HEK293T (cell line): ENCODE measurements around the gene TPCN1.

Source experiments
- CTCF ChIA-PET: fragments of 350-600 bp; formaldehyde crosslinking; extraction: SDS; loops from one replicate; lab custom pipeline; 2021; ENCODE audit warnings: antibody characterized with exemption, inconsistent platforms; lab: Yijun Ruan, JAX
- POLR2A ChIA-PET: fragments of 350-600 bp; formaldehyde crosslinking; extraction: SDS; loops from one replicate; lab custom pipeline; 2020; ENCODE audit warnings: antibody characterized with exemption, inconsistent platforms; lab: Yijun Ruan, JAX
- DNase-seq: peaks from one replicate; pipeline ENCODE4 v3.0.0; 2012; ENCODE audit warnings: mixed read lengths; ENCODE audit errors: extremely low spot score
- ARNT ChIP-seq: fragments of 450-650 bp; IDR thresholded peaks from 2 replicates; pipeline ENCODE4 v1.6.1; 2017; ENCODE audit warnings: mild to moderate bottlenecking
- BHLHE40 ChIP-seq: fragments of 450-650 bp; IDR thresholded peaks from 2 replicates; pipeline ENCODE4 v1.6.1; 2016; ENCODE audit warnings: mild to moderate bottlenecking, moderate library complexity, borderline replicate concordance
- CTBP1 ChIP-seq: fragments of 450-650 bp; IDR thresholded peaks from 2 replicates; pipeline ENCODE4 v1.6.1; 2016; ENCODE audit warnings: borderline replicate concordance
- ELF4 ChIP-seq: fragments of 450-650 bp; IDR thresholded peaks from 2 replicates; pipeline ENCODE4 v1.6.1; 2017; ENCODE audit warnings: antibody characterized with exemption
- FOXA1 ChIP-seq: fragments of 450-650 bp; IDR thresholded peaks from 2 replicates; pipeline ENCODE4 v1.6.1; 2016; ENCODE audit warnings: mild to moderate bottlenecking
- FOXK2 ChIP-seq: fragments of 450-650 bp; IDR thresholded peaks from 2 replicates; pipeline ENCODE4 v1.6.1; 2016; ENCODE audit warnings: mild to moderate bottlenecking
- FOXM1 ChIP-seq: fragments of 450-650 bp; IDR thresholded peaks from 2 replicates; pipeline ENCODE4 v1.6.1; 2017; ENCODE audit warnings: mild to moderate bottlenecking, borderline replicate concordance
- HDGF ChIP-seq: fragments of 450-650 bp; IDR thresholded peaks from 2 replicates; pipeline ENCODE4 v1.6.1; 2017; ENCODE audit warnings: antibody characterized with exemption, borderline replicate concordance
- L3MBTL2 ChIP-seq: fragments of 450-650 bp; conservative IDR thresholded peaks from 2 replicates; pipeline ENCODE4 v1.6.1; 2016; ENCODE audit warnings: mild to moderate bottlenecking
- LEF1 ChIP-seq: fragments of 450-650 bp; IDR thresholded peaks from 2 replicates; pipeline ENCODE4 v1.6.1; 2017; ENCODE audit warnings: mild to moderate bottlenecking, borderline replicate concordance
- NFRKB ChIP-seq: fragments of 450-650 bp; IDR thresholded peaks from 2 replicates; pipeline ENCODE4 v1.6.1; 2016; ENCODE audit warnings: mild to moderate bottlenecking, moderate library complexity
- SP1 ChIP-seq: fragments of 450-650 bp; IDR thresholded peaks from 2 replicates; pipeline ENCODE4 v1.6.1; 2017
- SUZ12 ChIP-seq: fragments of 450-650 bp; IDR thresholded peaks from 2 replicates; pipeline ENCODE4 v1.6.1; 2016; ENCODE audit warnings: mild to moderate bottlenecking
- TARDBP ChIP-seq: fragments of 450-650 bp; IDR thresholded peaks from 2 replicates; pipeline ENCODE4 v1.6.1; 2016
- ZNF384 ChIP-seq: fragments of 450-650 bp; IDR thresholded peaks from 2 replicates; pipeline ENCODE4 v1.6.1; 2016
- TF ChIP-seq, protein P1 (sequence below): fragments of 450-650 bp; IDR thresholded peaks from 2 replicates; pipeline ENCODE4 v1.6.1; 2016

TPCN1 gene

DNA sequence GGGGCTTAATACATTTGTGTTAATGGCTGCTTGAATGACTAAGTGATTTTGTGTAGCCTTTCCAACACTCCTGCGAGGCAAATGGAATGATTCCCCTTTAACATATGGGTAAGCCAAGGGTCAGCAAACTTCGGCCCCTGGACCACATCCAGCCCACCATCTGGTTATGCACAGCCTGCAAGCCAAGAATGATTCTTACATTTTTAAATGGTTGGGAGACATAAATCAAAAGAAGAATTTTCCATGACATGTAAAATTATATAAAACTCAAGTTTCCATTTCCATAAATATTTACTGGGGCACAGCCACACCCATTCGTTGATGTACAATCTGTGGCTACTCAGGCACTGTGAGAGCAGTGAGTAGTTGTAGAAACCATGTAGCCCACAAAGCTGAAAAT is 104.7 kb downstream of the TPCN1 start:
- TF ChIP-seq ARNT (no peak), LEF1 (no peak), L3MBTL2 (no peak), FOXM1 (no peak), BHLHE40 (no peak), HDGF (no peak), SUZ12 (no peak), CTBP1 (no peak), NFRKB (no peak), SP1 (no peak), FOXK2 (no peak), TARDBP (no peak), FOXA1 (no peak), ELF4 (no peak), ZNF384 (no peak)
- TF ChIP-seq, protein P1, sequence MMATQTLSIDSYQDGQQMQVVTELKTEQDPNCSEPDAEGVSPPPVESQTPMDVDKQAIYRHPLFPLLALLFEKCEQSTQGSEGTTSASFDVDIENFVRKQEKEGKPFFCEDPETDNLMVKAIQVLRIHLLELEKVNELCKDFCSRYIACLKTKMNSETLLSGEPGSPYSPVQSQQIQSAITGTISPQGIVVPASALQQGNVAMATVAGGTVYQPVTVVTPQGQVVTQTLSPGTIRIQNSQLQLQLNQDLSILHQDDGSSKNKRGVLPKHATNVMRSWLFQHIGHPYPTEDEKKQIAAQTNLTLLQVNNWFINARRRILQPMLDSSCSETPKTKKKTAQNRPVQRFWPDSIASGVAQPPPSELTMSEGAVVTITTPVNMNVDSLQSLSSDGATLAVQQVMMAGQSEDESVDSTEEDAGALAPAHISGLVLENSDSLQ = no peak
- ChIA-PET POLR2A (no interaction called here), CTCF (no interaction called here)
- DNase-seq = no peak

DNA sequence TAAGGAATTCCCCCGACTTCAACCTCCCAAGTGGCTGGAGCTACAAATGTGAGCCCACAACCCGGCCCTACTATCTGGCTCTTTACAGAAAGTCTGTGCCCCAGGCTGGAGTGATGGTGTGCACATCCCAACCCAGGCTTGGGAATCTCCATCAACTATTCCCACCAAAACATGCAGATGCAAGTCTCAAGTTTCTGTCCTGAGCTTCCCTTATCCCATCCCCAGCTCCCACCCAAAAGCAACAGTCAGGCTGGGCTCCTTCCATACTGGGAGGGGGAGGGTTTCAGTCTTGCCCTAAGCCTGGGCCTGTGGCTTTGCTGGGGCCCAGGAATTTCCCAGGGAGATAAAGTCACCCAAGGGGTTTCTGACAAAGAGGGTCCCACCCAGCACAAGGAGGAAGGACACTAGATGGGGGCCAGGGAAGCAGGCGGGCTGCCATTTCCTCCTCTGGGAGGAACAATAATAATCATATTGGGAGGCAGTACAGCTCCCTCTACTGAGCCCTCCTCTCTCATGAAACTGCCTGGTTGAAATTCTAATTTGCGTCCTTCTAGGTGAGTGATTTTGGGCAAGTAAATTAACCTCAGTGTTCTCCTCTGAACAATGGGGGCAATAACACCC is 105.6 kb downstream of the TPCN1 start:
- no peak for DNase-seq
- ChIA-PET POLR2A (no interaction called here), CTCF (no interaction called here)
- no peak for TF ChIP-seq NFRKB
- TF ChIP-seq FOXA1 = no peak

DNA sequence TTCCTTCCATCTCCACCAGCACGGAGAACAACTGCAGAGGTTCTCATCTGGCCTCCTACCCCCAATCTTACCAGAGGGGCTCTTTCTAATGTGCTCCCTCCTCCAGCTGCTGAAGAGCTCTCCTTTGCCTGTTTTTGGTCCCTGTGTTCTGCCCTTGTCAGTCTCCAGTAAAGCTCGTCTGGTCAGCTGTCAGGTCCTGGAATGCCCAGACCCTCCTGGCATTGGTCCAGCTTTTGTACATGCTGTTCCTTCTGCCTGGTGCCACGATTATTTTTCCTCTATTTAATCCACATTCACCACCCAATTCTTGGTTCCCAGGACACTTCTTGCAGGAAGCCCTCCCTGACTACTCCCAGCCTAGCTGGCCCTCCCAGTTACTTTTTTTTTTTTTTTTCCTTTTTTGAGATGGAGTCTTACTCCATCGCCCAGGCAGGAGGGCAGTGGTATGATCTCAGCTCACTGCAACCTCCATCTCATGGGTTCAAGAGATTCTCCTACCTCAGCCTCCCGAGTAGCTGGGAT is 107.2 kb downstream of the TPCN1 start:
- DNase-seq = no peak
- TF ChIP-seq SUZ12 = no peak
- no peak for TF ChIP-seq BHLHE40
- no peak for TF ChIP-seq L3MBTL2
- no peak for TF ChIP-seq ZNF384
- no peak for TF ChIP-seq CTBP1
- TF ChIP-seq ELF4 = no peak
- no peak for TF ChIP-seq FOXA1
- TF ChIP-seq NFRKB = no peak
- no peak for TF ChIP-seq LEF1
- CTCF ChIA-PET = interaction anchor here (0.9 kb wide), 1 partner anchor 97 kb away, joined by 3 read pairs; no protein-coding TSS in a partner anchor
- POLR2A ChIA-PET = no interaction called here

DNA sequence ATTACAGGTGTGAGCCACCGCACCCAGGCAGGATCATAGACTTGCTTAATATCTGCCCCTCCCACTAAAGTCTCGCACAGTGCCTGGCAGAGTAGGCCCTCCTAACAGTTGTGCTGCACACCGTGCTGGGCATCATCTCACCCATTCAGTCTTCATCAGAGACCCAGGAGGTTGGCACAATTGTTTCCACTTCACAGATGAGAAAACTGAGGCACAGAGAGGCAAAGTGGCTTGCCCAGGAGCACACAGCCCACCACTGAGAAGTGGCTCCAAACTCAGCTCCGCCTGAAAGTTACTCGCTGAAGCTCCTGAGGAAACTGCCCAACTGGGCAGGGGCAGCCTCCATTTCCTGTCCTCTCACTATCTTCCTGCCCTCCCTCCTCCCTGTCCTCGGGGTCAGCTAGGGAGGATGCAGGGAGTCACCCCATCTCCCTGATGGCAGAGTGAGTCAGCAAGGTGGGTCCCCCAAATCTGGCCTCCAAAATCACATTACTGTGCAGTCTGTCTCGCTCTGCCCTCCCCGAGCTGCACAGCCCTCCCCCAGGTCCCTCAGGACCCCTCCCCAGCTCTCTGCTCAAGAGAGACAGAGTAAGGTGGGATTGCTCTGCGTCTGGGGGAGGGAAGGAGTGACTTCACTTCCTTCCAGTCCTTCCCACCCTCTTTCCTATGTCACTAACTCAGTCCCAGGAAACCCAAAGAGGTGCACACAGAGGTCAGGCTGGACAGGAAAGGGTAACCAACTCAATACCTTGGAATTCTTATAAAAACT is 107.9 kb downstream of the TPCN1 start:
- DNase-seq = no peak
- CTCF ChIA-PET = no interaction called here
- POLR2A ChIA-PET = no interaction called here
- TF ChIP-seq FOXM1 (no peak), LEF1 (no peak), BHLHE40 (no peak), FOXA1 (no peak), NFRKB (no peak), L3MBTL2 (no peak), TARDBP (no peak), CTBP1 (no peak), SUZ12 (no peak), ELF4 (no peak), FOXK2 (no peak), SP1 (no peak)
- TF ChIP-seq, protein P1 = no peak

DNA sequence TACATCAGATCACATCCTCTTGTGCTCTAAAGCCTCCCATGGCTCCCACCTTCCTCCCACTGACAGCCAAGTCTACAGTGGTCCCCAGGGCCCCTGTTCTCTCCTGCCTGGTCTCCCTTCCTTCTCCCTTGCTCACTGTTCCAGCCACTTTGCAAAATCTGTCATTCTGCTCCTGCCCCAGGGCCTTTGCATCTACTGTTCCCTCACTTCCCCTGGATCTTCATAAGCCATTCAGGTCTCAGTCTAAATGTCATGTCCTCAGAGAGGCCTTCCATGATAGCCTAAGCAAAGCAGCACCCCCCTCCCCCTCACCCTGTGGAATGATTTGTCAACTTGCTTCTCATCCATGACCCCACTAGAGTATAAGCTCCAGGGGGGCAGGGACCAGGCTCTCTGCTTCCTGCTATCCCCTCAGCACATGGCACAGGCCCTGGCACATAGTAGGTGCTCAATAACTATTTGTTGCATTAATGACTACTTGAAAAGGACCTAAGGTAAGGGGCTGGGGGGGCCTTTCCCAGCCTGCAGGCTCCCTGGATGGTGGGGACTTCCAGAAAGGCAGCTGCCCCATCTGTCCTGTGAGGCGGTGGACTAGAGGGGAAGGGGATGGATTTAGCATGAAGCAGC is 108.6 kb downstream of the TPCN1 start:
- no peak for TF ChIP-seq SUZ12
- no peak for TF ChIP-seq BHLHE40
- TF ChIP-seq FOXK2 = no peak
- no peak for TF ChIP-seq L3MBTL2
- no peak for TF ChIP-seq NFRKB
- no peak for TF ChIP-seq ARNT
- no peak for TF ChIP-seq TARDBP
- TF ChIP-seq CTBP1 = no peak
- no peak for TF ChIP-seq FOXM1
- no peak for TF ChIP-seq ZNF384
- no peak for TF ChIP-seq FOXA1
- no peak for TF ChIP-seq HDGF
- POLR2A ChIA-PET = no interaction called here
- no peak for DNase-seq
- CTCF ChIA-PET = no interaction called here

DNA sequence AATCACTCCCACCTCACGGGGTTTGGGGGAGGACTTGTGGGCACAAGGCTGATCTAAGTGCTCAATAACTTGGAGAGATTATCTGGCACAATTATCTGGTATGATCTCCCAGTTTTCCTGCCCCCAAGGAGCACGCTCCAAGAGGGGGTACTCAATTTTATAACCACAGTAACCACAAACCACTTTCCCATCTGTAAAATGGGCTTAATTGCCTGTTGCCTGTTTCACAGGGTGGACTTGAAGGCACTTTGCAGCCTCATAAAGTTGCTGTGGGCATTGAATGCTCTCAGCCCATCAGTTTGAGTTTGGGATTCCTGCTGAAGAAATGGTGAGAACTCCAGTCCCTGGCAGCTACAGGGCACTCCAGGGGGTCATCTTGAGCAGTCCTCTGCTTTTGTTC is 109.2 kb downstream of the TPCN1 start:
- TF ChIP-seq BHLHE40 (no peak), CTBP1 (no peak), HDGF (no peak), SUZ12 (no peak), ZNF384 (no peak), LEF1 (no peak), FOXA1 (no peak), ARNT (no peak), ELF4 (no peak), SP1 (no peak), TARDBP (no peak), L3MBTL2 (no peak), FOXK2 (no peak), FOXM1 (no peak), NFRKB (no peak)
- TF ChIP-seq, protein P1 = no peak
- DNase-seq = no peak
- ChIA-PET POLR2A (no interaction called here), CTCF (no interaction called here)
